Erythroblast (primary cell): Measurements from ENCODE around the gene CYFIP1.

Experiments used
- DNase-seq, 2 experiments: peaks; one replicate each; lab custom pipeline; 2025; lab: John Stamatoyannopoulos, UW
- GATA1 ChIP-seq: IDR thresholded peaks from 2 replicates; pipeline ENCODE4 v1.6.1; 2011; ENCODE audit warnings: low read depth, mild to moderate bottlenecking, control low read depth, low read length, moderate library complexity
- POLR2A ChIP-seq: IDR thresholded peaks from 2 replicates; pipeline ENCODE4 v1.6.1; 2011; ENCODE audit warnings: mild to moderate bottlenecking, low read length

The CYFIP1 gene

GRCh38 chr15:22960126-22960525 lies 20.0 kb downstream of the CYFIP1 start:
- no peak for DNase-seq
- TF ChIP-seq POLR2A (no peak), GATA1 (no peak)

GRCh38 chr15:22959321-22960101 lies 20.7 kb downstream of the CYFIP1 start:
- TF ChIP-seq POLR2A = no peak
- TF ChIP-seq GATA1 = no peak
- no peak for DNase-seq

- TF ChIP-seq GATA1 (no peak), POLR2A (no peak)
- no peak for DNase-seq
Observed at GRCh38 chr15:22958487-22959280, 21.5 kb downstream of the CYFIP1 start.

- TF ChIP-seq POLR2A (no peak), GATA1 (no peak)
- no peak for DNase-seq
Observed at GRCh38 chr15:22956978-22957260, 23.2 kb downstream of the CYFIP1 start.

GRCh38 chr15:22956257-22956977 lies 23.8 kb downstream of the CYFIP1 start:
- DNase-seq = no peak
- TF ChIP-seq POLR2A (no peak), GATA1 (no peak)

GRCh38 chr15:22955544-22956119 lies 24.5 kb downstream of the CYFIP1 start:
- no peak for DNase-seq
- no peak for TF ChIP-seq GATA1
- no peak for TF ChIP-seq POLR2A

- DNase-seq = no peak
- TF ChIP-seq POLR2A = no peak
- TF ChIP-seq GATA1 = no peak
Observed at GRCh38 chr15:22954798-22955543, 25.2 kb downstream of the CYFIP1 start.

GRCh38 chr15:22954326-22954725 lies 25.8 kb downstream of the CYFIP1 start:
- no peak for DNase-seq
- TF ChIP-seq GATA1 (no peak), POLR2A (no peak)

- TF ChIP-seq POLR2A = no peak
- no peak for TF ChIP-seq GATA1
- no peak for DNase-seq
Observed at GRCh38 chr15:22952796-22953579, 27.2 kb downstream of the CYFIP1 start.

- TF ChIP-seq GATA1 (no peak), POLR2A (no peak)
- DNase-seq = no peak
Observed at GRCh38 chr15:22951381-22952280, 28.5 kb downstream of the CYFIP1 start.

- no peak for TF ChIP-seq POLR2A
- no peak for TF ChIP-seq GATA1
- DNase-seq = no peak
Observed at GRCh38 chr15:22951031-22951380, 29.2 kb downstream of the CYFIP1 start.

GRCh38 chr15:22950256-22950990 lies 29.7 kb downstream of the CYFIP1 start:
- TF ChIP-seq GATA1 = no peak
- no peak for TF ChIP-seq POLR2A
- DNase-seq = no peak
